NT2/D1 (cell line): ENCODE measurements around the gene SP2.

Source experiments
- YY1 ChIP-seq: IDR thresholded peaks from 2 replicates; pipeline ENCODE4 v1.6.1; 2011; ENCODE audit not compliant: insufficient read length, insufficient read depth
- ZNF274 ChIP-seq: IDR thresholded peaks from 2 replicates; pipeline ENCODE4 v1.6.1; 2011; ENCODE audit warnings: mild to moderate bottlenecking, low read depth, low read length

GRCh38 chr17:47851764-47852112 is 44.3 kb upstream of the SP2 start:
- TF ChIP-seq ZNF274 (no peak), YY1 (no peak)
